DND-41 (cell line): ENCODE measurements around the gene MYO3A.

ENCODE experiments used
- EZH2 ChIP-seq: IDR thresholded peaks from 3 replicates; pipeline ENCODE4 v1.6.1; 2012; ENCODE audit warnings: borderline replicate concordance, low read depth, mild to moderate bottlenecking, moderate library complexity, low read length, inconsistent platforms; ENCODE audit not compliant: severe bottlenecking
- TF ChIP-seq, protein P1 (sequence below): IDR thresholded peaks from 2 replicates; pipeline ENCODE4 v1.5.1; 2012; ENCODE audit warnings: borderline replicate concordance, low read length, moderate library complexity, mild to moderate bottlenecking; ENCODE audit not compliant: poor library complexity, severe bottlenecking; ENCODE audit errors: extremely low read depth

DNA sequence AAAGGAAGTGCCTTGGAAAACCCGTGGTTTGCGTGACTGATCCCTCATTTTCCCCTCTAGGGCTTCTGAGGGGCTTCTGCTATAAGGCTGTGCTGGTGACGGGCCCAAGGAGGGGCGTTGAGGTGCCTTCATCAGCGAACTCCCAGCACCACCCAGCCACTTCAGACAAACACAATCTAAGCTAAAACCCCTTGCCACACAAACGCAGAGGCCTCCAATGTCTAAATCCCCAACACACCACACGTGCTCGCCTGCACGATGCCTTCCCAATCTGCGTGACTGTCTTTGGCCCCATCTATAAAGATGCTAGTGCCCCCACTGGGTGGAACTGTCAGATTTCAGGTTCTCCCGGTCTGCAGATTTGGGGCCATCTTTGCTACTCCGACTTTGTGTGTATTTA, 278.5 kb downstream of the MYO3A start:
- TF ChIP-seq, protein P1, sequence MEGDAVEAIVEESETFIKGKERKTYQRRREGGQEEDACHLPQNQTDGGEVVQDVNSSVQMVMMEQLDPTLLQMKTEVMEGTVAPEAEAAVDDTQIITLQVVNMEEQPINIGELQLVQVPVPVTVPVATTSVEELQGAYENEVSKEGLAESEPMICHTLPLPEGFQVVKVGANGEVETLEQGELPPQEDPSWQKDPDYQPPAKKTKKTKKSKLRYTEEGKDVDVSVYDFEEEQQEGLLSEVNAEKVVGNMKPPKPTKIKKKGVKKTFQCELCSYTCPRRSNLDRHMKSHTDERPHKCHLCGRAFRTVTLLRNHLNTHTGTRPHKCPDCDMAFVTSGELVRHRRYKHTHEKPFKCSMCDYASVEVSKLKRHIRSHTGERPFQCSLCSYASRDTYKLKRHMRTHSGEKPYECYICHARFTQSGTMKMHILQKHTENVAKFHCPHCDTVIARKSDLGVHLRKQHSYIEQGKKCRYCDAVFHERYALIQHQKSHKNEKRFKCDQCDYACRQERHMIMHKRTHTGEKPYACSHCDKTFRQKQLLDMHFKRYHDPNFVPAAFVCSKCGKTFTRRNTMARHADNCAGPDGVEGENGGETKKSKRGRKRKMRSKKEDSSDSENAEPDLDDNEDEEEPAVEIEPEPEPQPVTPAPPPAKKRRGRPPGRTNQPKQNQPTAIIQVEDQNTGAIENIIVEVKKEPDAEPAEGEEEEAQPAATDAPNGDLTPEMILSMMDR: no peak
- TF ChIP-seq EZH2: no peak
